Measurements from ENCODE around the gene SEMA3C.

SEMA3C gene

GRCh38 chr7:80884511-80885195 is 34.2 kb downstream of the SEMA3C start:
- no peak for DNase-seq

GRCh38 chr7:80883154-80884025 is 35.5 kb downstream of the SEMA3C start:
- DNase-seq = peak; percentile 97

DNA sequence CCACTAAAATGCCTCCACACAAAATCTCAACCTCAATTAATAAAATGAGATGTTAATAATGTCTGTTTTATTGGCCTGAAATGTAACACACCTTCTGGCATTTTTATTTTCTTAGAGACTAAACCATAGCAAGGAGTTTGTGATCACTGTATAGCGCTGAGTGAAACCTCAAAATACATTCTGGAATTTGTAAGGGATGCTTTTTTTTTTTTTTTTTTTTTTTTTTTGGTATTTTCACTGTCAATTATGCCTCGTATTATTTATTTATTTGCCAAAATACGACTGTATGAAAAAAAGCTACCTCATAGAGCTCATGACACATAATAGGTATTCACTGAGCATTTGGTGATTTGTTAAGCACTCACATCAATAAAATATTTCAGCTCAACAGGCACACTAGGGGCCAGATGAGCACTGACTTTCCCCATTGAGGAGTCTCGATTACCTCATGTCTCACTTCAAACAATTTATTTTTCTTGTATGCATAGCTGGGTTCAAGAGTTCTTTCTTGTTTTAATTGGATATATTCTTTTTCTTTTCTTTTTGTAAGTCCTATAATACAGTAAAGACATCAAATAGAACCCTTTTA is 36.5 kb downstream of the SEMA3C start:
- DNase-seq = no peak

- DNase-seq = peak; percentile 18
These were observed 37.4 kb downstream of the SEMA3C start for GRCh38 chr7:80881351-80881900.

DNA sequence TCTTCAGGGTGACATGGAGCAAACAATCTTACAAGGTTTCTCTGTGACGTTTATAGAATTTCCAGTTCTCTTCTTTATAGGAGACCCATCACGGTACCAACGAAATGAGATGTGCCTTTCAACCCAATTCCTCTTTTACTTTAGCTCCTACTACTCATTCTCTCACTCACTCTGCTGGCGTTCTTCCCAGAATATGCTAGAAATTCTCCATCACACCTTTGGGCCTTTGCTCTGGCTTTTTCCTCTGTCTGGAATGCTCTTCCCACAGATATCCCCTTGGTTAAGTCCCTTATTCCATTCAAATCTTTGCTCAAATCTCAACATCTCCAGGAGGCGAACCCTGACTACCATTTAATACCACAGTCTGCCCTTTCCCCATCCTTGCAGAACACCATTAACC is 39.0 kb downstream of the SEMA3C start:
- DNase-seq = no peak

DNA sequence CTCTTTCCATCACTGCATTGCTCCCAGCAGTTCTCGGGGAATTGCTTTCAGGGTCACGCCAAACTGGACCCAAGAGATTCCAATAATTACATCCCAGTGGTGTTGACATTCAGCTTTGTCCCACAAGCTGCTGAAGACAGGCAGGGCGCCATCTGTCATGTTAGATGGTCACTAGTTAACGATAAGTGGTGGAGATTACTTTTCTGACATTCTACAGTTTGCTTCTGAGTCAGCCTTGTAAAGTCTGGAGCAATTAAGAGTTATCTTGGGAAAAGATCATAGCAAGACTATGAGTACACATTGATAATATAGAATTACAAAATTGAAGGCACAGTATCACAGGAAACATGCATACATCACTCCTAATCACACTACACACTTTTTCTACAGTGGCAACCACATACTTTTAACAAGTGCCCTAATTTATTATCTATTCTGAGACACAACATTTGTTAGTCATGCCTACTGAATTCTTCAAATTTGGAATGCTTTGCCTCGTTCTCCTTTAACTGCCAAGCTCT is 41.9 kb downstream of the SEMA3C start:
- DNase-seq = no peak

DNA sequence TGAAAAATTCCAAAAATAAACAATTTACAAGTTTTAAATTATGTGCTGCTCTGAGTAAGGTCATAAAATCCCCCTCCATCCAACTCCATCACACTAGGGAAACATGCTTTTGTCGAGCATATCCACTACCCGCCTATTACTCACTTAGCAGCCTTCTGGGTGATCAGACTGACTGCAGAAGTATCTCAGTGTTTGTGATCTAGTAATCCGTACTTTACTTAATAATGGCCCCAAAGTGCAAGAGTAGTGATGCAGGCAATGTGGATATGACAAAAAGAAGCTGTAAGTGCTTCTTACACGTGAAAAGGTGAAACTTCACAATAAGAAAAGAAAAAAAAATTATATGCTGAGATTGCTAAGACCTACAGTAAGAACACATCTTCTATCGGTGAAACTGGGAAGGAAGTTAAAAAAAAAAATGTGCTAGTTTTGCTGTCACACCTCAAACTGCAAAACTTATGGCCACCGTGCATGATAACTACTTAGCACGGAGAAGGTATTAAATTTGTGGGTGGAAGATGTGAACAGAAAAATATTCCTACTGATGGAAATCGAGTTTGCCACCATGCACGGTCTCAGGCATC is 43.2 kb downstream of the SEMA3C start:
- DNase-seq = no peak

DNA sequence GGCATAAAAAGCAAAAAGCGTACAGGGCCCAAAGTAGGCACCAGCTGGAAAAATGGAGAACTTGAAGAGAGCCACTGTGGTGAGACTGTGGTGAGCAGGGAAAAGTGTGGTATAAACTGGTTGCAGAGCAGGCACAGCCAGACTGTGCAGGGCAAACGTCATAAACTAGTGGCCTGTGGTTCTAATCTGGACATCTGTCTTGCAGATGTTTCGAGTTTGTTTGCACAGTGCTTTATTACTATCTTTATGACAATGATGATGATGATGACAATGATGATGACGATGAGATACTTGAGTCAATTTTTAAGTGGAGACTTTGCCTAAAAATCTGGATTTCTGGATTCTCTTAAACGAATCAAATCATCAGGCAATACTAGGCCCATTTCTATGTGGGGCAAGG is 45.7 kb downstream of the SEMA3C start:
- DNase-seq = no peak

DNA sequence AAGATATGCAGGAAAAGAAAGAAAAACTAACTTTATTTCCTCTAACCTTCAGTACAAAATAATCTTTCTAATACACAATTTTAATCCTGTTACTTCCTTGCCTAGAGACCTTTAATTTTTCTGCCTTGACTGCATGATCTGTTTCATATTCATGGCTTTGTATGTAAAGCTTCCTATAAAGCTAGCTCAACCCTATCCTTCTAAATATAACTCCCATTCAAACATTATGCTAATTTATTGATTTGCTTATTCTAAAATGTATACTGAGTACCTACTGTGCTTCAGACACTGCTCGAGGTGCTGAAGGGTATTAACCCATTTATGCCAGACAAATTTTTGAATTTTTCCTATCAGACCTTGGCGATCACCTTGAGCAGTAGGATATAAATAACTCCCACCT is 47.6 kb downstream of the SEMA3C start:
- DNase-seq = no peak

GRCh38 chr7:80870813-80871212 is 48.0 kb downstream of the SEMA3C start:
- no peak for DNase-seq

DNA sequence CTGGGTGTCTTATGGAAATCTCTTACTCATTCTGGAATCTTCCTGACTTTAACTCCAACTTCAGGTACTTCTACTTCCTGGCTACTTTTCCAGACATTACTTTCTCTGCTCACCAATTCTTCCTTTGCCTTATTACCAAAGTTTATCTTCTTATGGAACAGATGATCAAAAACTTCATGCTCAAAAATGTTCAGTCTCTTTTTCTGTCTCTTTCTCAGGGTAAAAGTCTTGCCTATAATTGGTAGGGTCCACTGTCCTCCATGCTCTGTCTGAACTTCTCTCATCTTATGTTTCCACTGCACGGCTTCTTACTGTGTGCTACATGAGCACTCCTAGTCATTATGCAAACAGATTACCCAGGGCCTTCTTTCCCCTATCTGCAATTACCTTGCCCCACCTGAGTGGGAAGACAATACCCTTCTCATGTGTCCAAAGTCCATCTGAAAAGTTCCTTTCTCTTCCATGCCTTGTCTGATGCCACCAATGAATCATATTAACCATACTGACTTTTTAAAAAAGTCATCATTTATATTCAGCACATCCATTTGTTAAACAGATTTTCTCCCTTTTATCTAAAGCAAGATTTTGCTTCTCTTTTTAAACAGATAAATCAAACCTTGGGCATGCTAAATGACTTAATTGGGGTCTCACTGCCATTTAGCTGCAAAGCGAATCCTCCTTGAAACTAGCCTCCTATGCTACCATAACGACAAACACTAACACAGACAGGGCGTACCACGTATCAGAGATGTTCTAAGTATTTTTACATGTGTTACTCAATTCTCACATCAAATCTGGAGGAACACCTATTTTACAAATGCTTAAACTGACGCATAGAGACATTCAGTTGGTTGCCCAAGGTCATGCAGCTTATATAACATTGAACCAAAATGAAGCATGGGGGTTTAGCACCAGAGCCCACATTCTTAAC is 48.8 kb downstream of the SEMA3C start:
- no peak for DNase-seq

- DNase-seq = no peak
These were observed 49.6 kb downstream of the SEMA3C start for GRCh38 chr7:80869106-80869784.

GRCh38 chr7:80868566-80868965 is 50.3 kb downstream of the SEMA3C start:
- DNase-seq = no peak

DNA sequence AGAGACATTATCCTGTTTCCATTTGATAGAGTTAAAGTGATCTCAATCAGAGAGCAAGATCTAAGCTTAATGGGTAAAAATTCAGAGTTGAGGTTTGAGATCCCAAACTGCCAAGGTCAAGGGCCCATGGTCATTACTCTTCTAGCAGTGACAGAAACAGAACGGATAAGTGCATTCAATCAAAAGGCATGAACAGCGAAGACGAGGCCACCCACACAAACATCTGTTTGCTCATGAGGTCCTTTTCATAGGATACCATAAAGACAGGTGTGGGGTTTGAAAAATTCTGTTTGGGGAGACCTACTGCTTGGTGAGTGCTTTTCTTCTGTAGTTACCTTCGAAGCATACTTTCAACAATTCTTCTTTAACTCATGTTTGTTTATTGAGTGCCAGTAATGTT is 58.3 kb downstream of the SEMA3C start:
- DNase-seq = no peak

- no peak for DNase-seq
These were observed 59.4 kb downstream of the SEMA3C start for GRCh38 chr7:80859272-80859970.

- DNase-seq = peak; percentile 35
These were observed 60.5 kb downstream of the SEMA3C start for GRCh38 chr7:80858141-80858903.

- no peak for DNase-seq
These were observed 62.1 kb downstream of the SEMA3C start for GRCh38 chr7:80856769-80857168.

GRCh38 chr7:80851896-80852476 is 66.9 kb downstream of the SEMA3C start:
- DNase-seq = no peak

DNA sequence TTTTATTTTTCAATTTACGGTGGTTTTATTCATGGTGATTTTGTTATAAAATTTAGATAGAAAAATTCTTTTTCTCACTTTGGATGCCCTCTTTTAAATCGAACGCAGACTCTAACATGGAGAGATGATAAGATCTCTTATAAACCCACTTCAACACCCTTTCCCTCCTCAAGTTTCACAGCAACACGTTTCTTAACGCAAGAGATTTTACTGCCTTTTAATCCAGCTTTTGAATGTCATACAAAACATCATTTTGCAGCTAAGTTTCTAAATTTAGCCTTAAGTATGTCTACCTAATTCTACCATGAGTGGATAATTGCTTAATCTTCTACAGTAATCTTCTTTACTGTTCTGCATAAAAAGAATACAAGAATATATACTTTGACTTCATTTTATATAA is 70.0 kb downstream of the SEMA3C start:
- no peak for DNase-seq

All from suppressor macrophage treated with lipopolysaccharide for 4 hours (primary cell).